GM18502 (cell line): ENCODE results near the gene NSRP1.
"Not testable (repeated sequence)": the region's sequence is repeated elsewhere in the genome, so short reads cannot be mapped to it uniquely, and the experiment has no call there.

Experiments used
- ATAC-seq: cut with Tn5 transposase; IDR thresholded peaks from one replicate; pipeline ENCODE4 v1.9.1; 2021; ENCODE audit warnings: mild to moderate bottlenecking; ENCODE audit not compliant: unreplicated experiment, poor library complexity

NSRP1 gene

DNA sequence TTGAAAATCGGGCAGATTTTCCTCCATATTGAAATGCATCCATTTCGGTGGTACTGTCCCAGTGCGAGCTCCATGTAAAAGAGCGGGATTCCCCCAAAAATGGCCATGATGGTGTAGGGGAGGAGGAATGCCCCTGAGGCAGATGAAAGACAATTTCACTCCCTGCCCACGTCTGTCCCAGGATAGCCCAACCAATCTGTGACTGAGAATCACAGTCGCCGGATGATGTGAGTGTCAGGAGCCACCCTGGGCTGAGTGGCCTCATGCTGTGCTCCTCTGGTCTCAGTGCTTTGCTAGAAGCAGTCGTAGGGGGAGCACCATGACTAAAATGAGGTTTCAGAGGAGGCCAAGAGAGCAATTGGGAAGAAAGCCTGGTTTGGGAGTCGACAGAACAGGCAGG lies 102.2 kb downstream of the NSRP1 start:
- ATAC-seq, result no peak

- ATAC-seq, result no peak
Measured at GRCh38 chr17:30219315-30219714, 102.7 kb downstream of the NSRP1 start.

DNA sequence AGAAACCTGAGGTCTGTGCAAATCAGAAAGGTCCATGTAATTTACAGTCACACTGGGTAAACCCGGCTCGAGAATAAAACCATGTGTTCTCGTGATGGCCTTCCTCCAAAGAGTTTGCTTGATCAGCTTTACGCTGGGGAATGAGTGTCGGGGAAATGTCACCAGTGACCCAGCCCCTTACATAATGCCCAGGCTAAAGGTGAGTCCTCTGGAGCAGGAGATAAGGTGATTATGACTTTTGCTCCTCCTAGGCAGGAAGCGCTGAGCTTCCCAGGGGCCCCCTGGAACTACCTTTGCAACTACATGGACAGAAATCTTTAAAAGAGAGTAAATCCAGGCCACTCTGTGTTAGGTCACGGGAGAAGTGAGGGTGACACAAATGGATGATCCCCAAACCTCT lies 103.2 kb downstream of the NSRP1 start:
- ATAC-seq, result no peak

- no peak for ATAC-seq
Measured at GRCh38 chr17:30220414-30220813, 103.8 kb downstream of the NSRP1 start.

GRCh38 chr17:30221346-30221745 lies 104.7 kb downstream of the NSRP1 start:
- no peak for ATAC-seq

DNA sequence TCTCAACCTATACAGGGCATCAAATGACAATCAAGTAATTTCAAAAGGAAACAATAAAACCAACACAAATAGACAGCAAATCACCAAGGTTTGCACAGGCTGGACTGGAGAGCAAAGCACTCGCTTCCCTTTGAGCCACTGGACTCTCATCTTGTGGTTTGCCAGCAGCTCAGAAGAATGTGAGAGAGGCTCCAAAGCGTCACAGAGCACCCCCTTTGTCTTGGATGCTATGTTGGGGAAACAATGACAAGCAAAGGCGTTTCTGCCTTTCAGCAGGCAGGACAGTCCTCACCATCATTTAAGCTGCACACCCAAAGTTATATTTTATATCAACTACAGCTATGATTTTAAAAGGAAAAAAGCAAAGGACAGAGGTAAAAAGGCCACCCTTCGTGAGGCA lies 105.6 kb downstream of the NSRP1 start:
- no peak for ATAC-seq

GRCh38 chr17:30222721-30223175 lies 106.1 kb downstream of the NSRP1 start:
- no peak for ATAC-seq

DNA sequence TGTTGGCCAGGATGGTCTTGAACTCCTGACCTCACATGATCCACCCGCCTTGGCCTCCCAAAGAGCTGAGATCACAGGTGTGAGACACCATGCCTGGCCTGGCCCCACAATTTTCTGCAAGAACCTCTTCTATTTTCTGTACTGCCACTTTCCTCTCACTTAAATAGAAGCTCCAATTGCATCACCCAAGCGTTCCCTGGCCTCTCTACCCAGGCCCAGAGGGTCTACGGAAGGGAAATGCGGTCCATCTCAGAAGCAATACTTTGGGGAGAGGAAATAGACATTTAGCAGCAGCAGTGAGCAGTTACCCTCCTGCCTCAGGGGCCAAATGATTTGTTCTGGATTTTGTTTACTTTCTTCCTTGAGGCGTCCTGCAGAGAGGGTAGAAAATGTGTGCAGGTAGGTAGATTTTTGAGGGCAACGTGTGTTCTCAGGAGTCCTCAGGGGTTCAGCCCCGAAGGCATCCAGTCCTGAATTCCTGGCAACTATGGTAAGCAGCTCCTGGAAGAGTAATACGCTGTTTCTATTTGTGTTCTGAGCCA lies 107.9 kb downstream of the NSRP1 start:
- no peak for ATAC-seq

DNA sequence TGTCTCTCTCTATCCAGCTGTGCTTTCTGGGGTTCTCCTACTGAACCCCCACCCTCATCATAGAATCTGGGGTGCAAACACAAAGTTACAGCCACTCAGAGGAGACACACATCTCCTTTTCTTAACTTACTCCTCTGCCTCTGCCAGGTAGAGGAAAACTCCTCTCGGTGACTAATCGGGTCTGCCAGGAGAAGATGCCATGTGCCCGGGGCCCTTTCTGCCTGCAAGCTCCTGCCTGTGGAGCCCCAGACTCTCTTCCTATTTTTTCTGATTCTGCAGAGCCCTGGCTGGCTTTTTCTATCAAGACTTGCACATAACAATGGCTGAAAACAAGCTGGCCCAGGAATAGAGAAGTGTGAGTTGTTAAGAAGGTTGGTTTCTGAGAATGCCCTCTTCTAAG lies 108.5 kb downstream of the NSRP1 start:
- no peak for ATAC-seq

- no peak for ATAC-seq
Measured at GRCh38 chr17:30225919-30226553, 109.4 kb downstream of the NSRP1 start.

GRCh38 chr17:30226878-30227277 lies 110.3 kb downstream of the NSRP1 start:
- ATAC-seq, result no peak

GRCh38 chr17:30228011-30228410 lies 111.4 kb downstream of the NSRP1 start:
- ATAC-seq, result no peak

DNA sequence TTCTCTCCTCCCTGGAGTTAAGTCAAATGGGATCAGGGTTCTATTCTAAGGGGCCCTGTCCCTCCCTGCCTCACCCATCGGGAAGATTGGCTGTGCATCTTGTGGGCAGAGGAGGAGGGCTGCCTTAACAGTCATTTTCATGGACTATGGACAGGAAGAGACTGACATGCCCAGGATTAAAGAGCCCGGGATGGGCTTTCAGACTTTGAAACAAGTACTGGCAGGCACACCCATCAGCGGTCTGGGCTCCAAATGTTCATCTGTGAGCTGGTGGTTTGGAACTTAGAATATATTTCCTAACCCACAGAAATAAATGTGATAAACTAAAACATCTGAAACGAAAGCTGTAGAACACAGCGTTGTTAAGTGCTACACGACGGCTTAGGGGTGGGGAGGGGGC lies 112.4 kb downstream of the NSRP1 start:
- ATAC-seq, result no peak

DNA sequence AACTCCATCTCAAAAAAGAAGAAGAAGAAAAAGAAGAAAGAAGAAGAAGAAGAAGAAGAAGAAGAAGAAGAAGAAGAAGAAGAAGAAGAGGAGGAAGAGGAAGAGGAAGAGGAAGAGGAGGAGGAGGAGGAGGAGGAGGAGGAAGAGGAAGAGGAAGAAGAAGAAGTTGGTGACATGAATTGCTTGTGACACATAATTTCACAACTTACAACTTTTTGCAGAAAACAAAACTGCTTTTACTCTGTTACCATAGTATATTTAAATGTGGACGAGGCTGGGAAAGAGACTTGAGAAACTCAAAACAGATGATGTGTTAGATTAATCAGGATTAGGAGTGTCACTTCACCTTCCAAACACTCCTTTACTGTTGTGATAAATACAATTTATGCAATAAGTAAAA lies 113.4 kb downstream of the NSRP1 start:
- ATAC-seq, result not testable (repeated sequence)

GRCh38 chr17:30230596-30231125 lies 114.0 kb downstream of the NSRP1 start:
- ATAC-seq, result no peak

DNA sequence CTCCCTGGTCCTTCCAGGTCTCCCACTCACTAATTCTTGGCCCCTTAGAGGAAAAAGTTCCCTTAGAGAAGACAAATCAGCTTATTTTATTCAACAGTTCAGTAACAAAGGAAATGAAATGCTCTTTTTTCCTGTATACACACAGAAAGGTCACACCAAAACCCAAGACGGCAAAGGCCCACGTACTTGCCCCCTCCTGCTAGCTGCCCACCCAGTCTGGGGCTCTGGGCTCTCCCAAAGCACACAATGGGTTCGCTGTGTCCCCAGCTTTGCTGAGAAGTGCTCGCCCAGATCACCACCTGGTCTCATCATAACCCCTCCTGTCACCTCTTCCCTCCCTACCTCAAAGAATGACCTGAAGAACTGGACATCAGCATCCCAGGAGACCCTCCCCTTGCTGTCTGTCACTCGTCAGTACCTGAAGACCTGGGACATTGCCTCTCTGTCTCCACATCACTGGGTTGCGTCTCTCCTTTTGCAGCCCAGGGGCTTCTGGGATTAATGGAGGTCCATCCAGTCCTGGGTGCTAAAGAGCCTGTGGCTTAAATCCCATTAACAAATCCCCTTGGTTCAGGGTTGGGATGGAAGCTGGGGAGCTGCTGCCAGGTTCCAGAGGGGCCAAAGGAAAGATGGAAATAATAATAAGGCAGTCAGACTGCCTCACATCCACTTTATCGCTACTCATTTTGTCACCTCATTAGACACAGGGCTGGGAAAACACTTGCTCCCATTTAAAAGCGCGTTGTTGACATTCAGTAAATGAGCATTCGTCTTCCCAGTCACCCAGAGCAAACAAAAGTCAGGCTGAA lies 115.6 kb downstream of the NSRP1 start:
- no peak for ATAC-seq

DNA sequence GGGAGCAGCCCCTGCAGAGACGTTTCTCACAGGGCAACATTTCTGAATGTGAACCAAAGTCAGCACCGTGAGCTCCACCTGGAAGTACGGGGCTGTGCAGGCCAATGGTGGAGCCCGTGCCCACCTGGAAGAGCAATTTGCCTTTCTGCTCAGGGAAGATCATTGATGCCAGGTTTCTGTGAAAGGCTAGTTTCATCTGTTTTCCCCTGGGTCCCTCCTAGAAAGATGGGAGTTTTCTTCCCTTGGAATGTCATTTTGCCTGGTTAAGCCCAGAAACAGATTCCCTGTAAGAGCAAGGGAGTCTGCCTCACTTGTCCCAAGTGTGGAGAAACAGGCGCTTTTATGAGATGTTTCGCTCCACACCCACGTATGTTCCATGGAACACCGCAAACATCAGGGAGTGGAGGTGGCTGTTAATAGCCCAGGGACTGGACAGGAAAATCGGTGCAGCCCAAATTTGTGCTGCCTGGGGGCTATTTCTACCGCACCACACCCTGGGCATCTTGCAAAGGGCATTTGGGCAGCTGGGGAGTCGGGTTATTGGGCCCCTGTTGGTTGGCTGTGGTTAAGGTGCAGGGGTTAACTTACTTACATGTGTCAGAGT lies 116.3 kb downstream of the NSRP1 start:
- no peak for ATAC-seq

DNA sequence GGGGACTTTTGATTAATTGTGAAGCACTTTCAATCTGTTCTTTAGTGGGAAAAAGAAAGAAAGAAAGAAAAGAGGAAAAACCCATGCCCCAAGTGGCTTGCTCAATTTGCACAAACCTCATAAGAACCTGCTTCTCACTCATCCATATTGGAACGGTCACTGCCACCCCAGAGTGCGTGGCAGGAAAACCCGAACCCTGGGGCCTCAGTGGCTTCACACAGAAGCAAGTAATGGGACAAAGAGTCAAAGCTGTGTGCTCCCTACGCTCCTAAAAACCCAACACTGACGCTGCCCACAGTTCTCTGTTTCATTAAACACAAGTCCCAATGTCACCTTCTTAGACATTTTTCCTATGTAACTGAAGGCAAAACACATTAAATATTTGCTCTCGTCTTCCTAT lies 117.7 kb downstream of the NSRP1 start:
- no peak for ATAC-seq

GRCh38 chr17:30234964-30235363 lies 118.3 kb downstream of the NSRP1 start:
- peak; percentile 59 for ATAC-seq

DNA sequence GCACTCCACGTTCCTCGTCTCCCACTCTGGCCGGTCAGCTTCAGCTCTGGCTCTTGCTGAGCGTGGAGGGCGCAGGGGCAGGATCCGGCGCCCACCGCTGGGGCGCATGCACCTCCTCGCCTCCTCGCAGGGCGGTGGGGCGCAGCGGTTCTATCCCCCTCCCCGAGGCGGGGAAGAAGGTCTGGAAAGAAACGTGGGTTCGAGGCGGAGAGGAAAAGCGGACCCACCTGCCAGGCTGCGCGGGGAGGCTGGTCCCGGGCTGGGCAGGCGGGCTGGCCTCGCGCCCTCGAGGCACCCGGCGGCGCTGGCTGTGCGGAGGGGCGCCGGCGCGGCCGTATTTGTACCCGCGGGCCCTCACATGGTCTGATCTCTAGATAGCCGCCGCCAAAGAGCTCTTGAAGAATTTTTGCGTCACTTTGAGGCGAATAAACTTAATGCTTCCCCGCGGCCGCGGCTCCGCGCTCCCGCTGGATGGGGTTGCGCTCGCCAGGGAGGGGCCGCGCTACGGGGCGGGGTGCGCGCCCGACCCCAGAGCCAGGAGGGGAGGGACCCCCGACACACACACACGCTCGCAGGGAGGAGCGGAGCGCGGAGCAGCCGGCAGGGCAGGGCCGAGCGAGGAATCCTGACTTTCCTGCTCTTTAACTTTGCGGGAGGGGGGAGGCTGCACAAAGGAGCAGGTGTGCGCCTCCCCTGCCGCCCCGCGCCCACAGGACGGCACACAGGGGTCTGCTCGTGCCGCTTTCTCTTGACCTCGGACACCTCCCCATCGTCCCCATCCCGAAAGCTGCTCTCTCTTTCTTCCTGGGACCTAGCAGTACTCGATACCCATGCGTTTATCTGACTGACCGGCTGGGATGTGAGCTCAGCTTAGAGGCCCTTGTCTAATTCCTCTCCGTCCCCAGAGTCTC lies 119.0 kb downstream of the NSRP1 start, which contains the start of gene SLC6A4:
SLC6A4 (minus strand) TSS at position 312 of the 911 bp plus-strand sequence. CDS start 13,739 bp downstream, outside the sequence.
- peak; percentile 28 for ATAC-seq
